ENCODE data around the gene MGAT3. TPM values are rescaled to one million over a fixed set of nuclear protein-coding genes. Genes with fewer than 3 reads are reported as not detected.

MGAT3 gene
- polyA plus RNA-seq, 1 of the 3 experiments (the other 2 are of a cell fraction), result 0.16 TPM

- Histone ChIP-seq H3K4me2 (no peak overlapping the region), H3K27me3 (ENCODE audit: insufficient read depth) (no peaks in the 10 kb centered on the region), H3K27ac (ENCODE audit: low read depth in 2 of 2, low read length in 1 of 2) (no peak overlapping the region), H4K20me1 (ENCODE audit: insufficient read depth) (peaks cover 50% of the 10 kb centered on the region), H2AFZ (ENCODE audit: low read depth) (no peak overlapping the region), H3K4me1 (ENCODE audit: control insufficient read depth in 1 of 2, insufficient read depth in 2 of 2, low read depth in 1 of 2, low read length in 1 of 2) (peaks cover 4 to 37% of the 10 kb centered on the region in 2 experiments; a peak in 2 of 4 replicates), H3F3A (replicated peaks; ENCODE audit: insufficient read depth) (peaks cover 21% of the 10 kb centered on the region), H3K79me2 (ENCODE audit: insufficient read depth) (peaks cover 36% of the 10 kb centered on the region), H3K9me3 (no peaks in the 10 kb centered on the region), H3K9ac (no peak overlapping the region), H3K9me2 (no peaks in the 10 kb centered on the region), H3K36me3 (replicated peaks in 1 of 2; ENCODE audit: control insufficient read depth in 1 of 2, insufficient read depth in 2 of 2, low read length in 1 of 2) (peaks cover 1 to 21% of the 10 kb centered on the region in 2 experiments), H3K4me3 (ENCODE audit: low read depth in 2 of 2, low read length in 1 of 2) (no peak overlapping the region)
- ChIA-PET CTCF (interaction anchor here (1.2 kb wide), 1 partner anchor 31 kb away, joined by 3 read pairs; no protein-coding TSS in a partner anchor), POLR2A (no interaction called here)
- no CpG with 5 or more reads among the region's 6 CpGs for WGBS (ENCODE audit: low lambda C conversion rate)
- no peak for DNase-seq
- TF ChIP-seq CTCF (IDR thresholded peaks at IDR 0.05), result no peak
- TF ChIP-seq SMC3 (IDR thresholded peaks at IDR 0.05; ENCODE audit: low read depth, low read length), result no peak
- TF ChIP-seq YY1 (IDR thresholded peaks at IDR 0.05; ENCODE audit: low read depth), result no peak
- no peak for TF ChIP-seq GABPA (IDR thresholded peaks at IDR 0.05; ENCODE audit: low read depth)
- TF ChIP-seq RFX5 (IDR thresholded peaks at IDR 0.05; ENCODE audit: low read length), result no peak
- no peak for TF ChIP-seq ZBTB33 (IDR thresholded peaks at IDR 0.05; ENCODE audit: borderline replicate concordance, low read depth)
- TF ChIP-seq RCOR1 (IDR thresholded peaks at IDR 0.05; ENCODE audit: low read length), result no peak
- TF ChIP-seq FOXJ3 (CRISPR knock-in tag; IDR thresholded peaks at IDR 0.05), result no peak
- no peak for TF ChIP-seq GATA2 (CRISPR knock-in tag; IDR thresholded peaks at IDR 0.05)
- no peak for TF ChIP-seq FOXM1 (IDR thresholded peaks at IDR 0.05; ENCODE audit: low read depth)
- no peak for TF ChIP-seq NFIC (IDR thresholded peaks at IDR 0.05; ENCODE audit: borderline replicate concordance)
- TF ChIP-seq REST (IDR thresholded peaks at IDR 0.05; ENCODE audit: low read depth, low read length), result no peak
- TF ChIP-seq ELF1 (IDR thresholded peaks at IDR 0.05), result no peak
These were observed 70.7 kb downstream of the MGAT3 start for GRCh38 chr22:39527481-39527961.

All from SK-N-SH (cell line).